DND-41 (cell line): ENCODE measurements around the gene PPA2.
A peak's percentile ranks its signal among the peaks of the same experiment; 100 is the strongest.

Source experiments
- ATAC-seq: fragments of 200-7000 bp; cut with Tn5 transposase; 3 replicates; pipeline ENCODE4 v1.9.1; 2021; ENCODE audit warnings: low read depth; ENCODE audit not compliant: insufficient read depth
- DNase-seq: peaks from one replicate; pipeline ENCODE4 v3.0.0-alpha.2; 2020
- H2AFZ ChIP-seq: 2 replicates; pipeline ENCODE4 v1.6.0; 2012; ENCODE audit warnings: low read depth, low read length
- H3K27ac ChIP-seq: 2 replicates; pipeline ENCODE4 v1.5.1; 2012; ENCODE audit warnings: low read length, inconsistent platforms
- H3K27me3 ChIP-seq: fragments of 200-600 bp; sonication (generic); 2 replicates; pipeline ENCODE4 v1.6.0; 2012; ENCODE audit warnings: low read length, mild to moderate bottlenecking, inconsistent platforms; ENCODE audit not compliant: insufficient read depth, poor library complexity
- H3K36me3 ChIP-seq: 2 replicates; pipeline ENCODE4 v1.5.1; 2012; ENCODE audit warnings: low read length, inconsistent platforms; ENCODE audit not compliant: insufficient read depth
- H3K4me1 ChIP-seq: 2 replicates; pipeline ENCODE4 v1.5.1; 2012; ENCODE audit warnings: mild to moderate bottlenecking, low read length; ENCODE audit not compliant: insufficient read depth
- H3K4me2 ChIP-seq: 2 replicates; pipeline ENCODE4 v1.6.0; 2012; ENCODE audit warnings: mild to moderate bottlenecking, moderate library complexity, low read length, inconsistent platforms; ENCODE audit not compliant: insufficient read depth
- H3K4me3 ChIP-seq, 2 experiments: fragments of 200-600 bp in 1 of 2; shearing (Covaris generic) in 1 of 2; 2 replicates each; pipeline ENCODE4 v1.5.1; 2012 to 2016; ENCODE audit warnings: inconsistent platforms in 2 of 2, low read length in 2 of 2, mild to moderate bottlenecking in 2 of 2, low read depth in 1 of 2, moderate library complexity in 1 of 2
- H3K79me2 ChIP-seq: 2 replicates; pipeline ENCODE4 v1.6.0; 2012; ENCODE audit warnings: low read length, inconsistent platforms; ENCODE audit not compliant: insufficient read depth
- H3K9ac ChIP-seq: 2 replicates; pipeline ENCODE4 v1.6.0; 2012; ENCODE audit warnings: low read depth, mild to moderate bottlenecking, inconsistent platforms, low read length, moderate library complexity
- H3K9me3 ChIP-seq: 2 replicates; pipeline ENCODE4 v1.5.1; 2012; ENCODE audit warnings: low read length, moderate library complexity, mild to moderate bottlenecking, inconsistent platforms; ENCODE audit not compliant: insufficient read depth, severe bottlenecking
- H4K20me1 ChIP-seq: 2 replicates; pipeline ENCODE4 v1.6.0; 2012; ENCODE audit warnings: low read length; ENCODE audit not compliant: insufficient read depth
- CTCF ChIP-seq: IDR thresholded peaks from 2 replicates; pipeline ENCODE4 v1.5.1; 2012; ENCODE audit warnings: borderline replicate concordance, low read length, moderate library complexity, mild to moderate bottlenecking; ENCODE audit not compliant: poor library complexity, severe bottlenecking; ENCODE audit errors: extremely low read depth
- EZH2 ChIP-seq: IDR thresholded peaks from 3 replicates; pipeline ENCODE4 v1.6.1; 2012; ENCODE audit warnings: borderline replicate concordance, low read depth, mild to moderate bottlenecking, moderate library complexity, low read length, inconsistent platforms; ENCODE audit not compliant: severe bottlenecking

The PPA2 gene

DNA sequence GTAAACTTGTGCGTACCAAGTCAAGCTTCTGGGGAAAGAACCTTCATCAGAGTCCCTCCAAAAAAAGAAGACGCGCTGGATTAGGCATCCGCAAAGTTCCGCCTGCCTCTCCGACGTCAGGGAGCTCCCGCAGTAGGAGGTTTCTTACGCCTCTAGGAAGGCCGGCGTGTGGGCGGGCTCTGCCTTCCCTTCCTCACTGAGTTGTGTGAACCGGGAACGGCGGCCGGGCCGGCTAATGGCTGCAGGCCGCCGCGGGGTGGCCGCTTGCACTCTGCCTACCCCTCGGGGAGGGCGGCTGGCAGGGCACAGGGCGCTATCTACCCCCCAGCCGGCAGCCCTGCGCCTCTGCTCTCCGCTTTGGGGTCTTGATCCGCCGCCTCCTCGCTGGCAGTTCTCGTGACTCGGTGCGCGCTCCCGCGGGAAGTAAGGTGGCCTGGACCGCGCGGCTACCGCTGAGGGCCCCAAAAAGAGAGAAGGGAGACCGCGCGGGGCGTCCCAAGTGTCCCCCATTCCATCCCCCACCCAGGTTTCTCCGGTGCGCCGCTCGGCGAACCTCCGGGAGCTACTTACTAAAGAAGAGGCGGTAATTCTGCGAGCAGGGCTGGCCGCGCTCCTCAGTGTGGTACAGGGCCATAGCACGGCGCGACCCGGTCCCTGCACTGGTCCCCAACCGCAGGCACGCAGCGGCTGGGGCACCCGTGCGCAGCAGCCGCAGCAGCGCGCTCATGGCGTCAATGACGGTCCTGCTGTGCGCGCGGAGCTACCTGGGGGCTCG, at the start of gene PPA2:
Gene PPA2 (minus strand): TSS at position 739 of the 775 bp plus-strand sequence. CDS start 12 bp downstream, at position 727.
- Histone ChIP-seq H3K79me2 (peaks cover 52% of the 10 kb centered on the region), H3K4me1 (peaks cover 33% of the 10 kb centered on the region), H3K9me3 (no peaks in the 10 kb centered on the region), H3K27ac (peak within 1 kb of the TSS; percentile 92), H2AFZ (peak within 1 kb of the TSS; percentile 89), H3K9ac (peak within 1 kb of the TSS; percentile 95), H4K20me1 (peaks cover 29% of the 10 kb centered on the region), H3K36me3 (peaks cover 16% of the 10 kb centered on the region), H3K4me2 (peak within 1 kb of the TSS; percentile 80), H3K4me3 (peak within 1 kb of the TSS; percentile 73 to 79), H3K27me3 (no peaks in the 10 kb centered on the region)
- TF ChIP-seq EZH2 (no peak), CTCF (no peak)
- peak; percentile 84 for ATAC-seq
- DNase-seq = peak; percentile 81

GRCh38 chr4:105520819-105521790, 47.2 kb upstream of the PPA2 start:
- Histone ChIP-seq H3K9me3 (no peaks in the 10 kb centered on the region), H4K20me1 (no peaks in the 10 kb centered on the region), H3K9ac (no peak overlapping the region), H3K4me1 (no peaks in the 10 kb centered on the region), H3K79me2 (no peaks in the 10 kb centered on the region), H3K4me2 (no peak overlapping the region), H2AFZ (no peak overlapping the region), H3K27ac (no peak overlapping the region), H3K4me3 (no peak overlapping the region), H3K36me3 (no peaks in the 10 kb centered on the region), H3K27me3 (no peaks in the 10 kb centered on the region)
- DNase-seq (peak; percentile 15), ATAC-seq (peak; percentile 72; the same call in 2 of the 3 replicates)
- TF ChIP-seq CTCF (peak; percentile 66), EZH2 (no peak)

GRCh38 chr4:105510245-105510644, 36.4 kb upstream of the PPA2 start:
- no peak overlapping the region for H3K9ac ChIP-seq
- no peaks in the 10 kb centered on the region for H3K36me3 ChIP-seq
- H4K20me1 ChIP-seq = no peaks in the 10 kb centered on the region
- H3K4me1 ChIP-seq = no peaks in the 10 kb centered on the region
- H3K4me2 ChIP-seq = no peak overlapping the region
- TF ChIP-seq CTCF (no peak), EZH2 (no peak)
- H3K27ac ChIP-seq = no peak overlapping the region
- no peak overlapping the region for H3K4me3 ChIP-seq
- DNase-seq (no peak), ATAC-seq (no peak)
- H3K9me3 ChIP-seq = no peaks in the 10 kb centered on the region
- H3K79me2 ChIP-seq = no peaks in the 10 kb centered on the region
- H3K27me3 ChIP-seq = no peaks in the 10 kb centered on the region
- no peak overlapping the region for H2AFZ ChIP-seq
